Transverse colon (tissue), 4 donors: ENCODE data around the gene OR56B4. TPM values are rescaled to one million over a fixed set of nuclear protein-coding genes. Genes with fewer than 3 reads are reported as not detected.

Source experiments
- DNase-seq: peaks from one replicate; pipeline ENCODE4 v3.0.0-alpha.2; 2019
- H3K27ac ChIP-seq, 4 donors: fragments of 200-600 bp; sonication (generic); 2 replicates each; pipeline ENCODE4 v1.5.1; 2016 to 2018; ENCODE audit warnings: inconsistent platforms in 4 of 4
- H3K27me3 ChIP-seq: fragments of 200-600 bp; sonication (generic); 2 replicates; pipeline ENCODE4 v1.5.1; 2017; ENCODE audit warnings: inconsistent platforms
- H3K36me3 ChIP-seq, 4 donors: fragments of 200-600 bp; sonication (generic); 2 replicates each; pipeline ENCODE4 v1.5.1; 2017 to 2019; ENCODE audit warnings: inconsistent platforms in 4 of 4
- H3K4me1 ChIP-seq, 4 donors: fragments of 200-600 bp; sonication (generic); 2 replicates each; pipeline ENCODE4 v1.5.1; 2017 to 2020; ENCODE audit warnings: inconsistent platforms in 4 of 4
- H3K4me3 ChIP-seq, 4 donors: fragments of 200-600 bp; sonication (generic); 1 replicate in 1 of 4; 2 replicates in 3 of 4; pipeline versions ENCODE4 v1.5.1 to v1.6.1; 2017 to 2019; ENCODE audit warnings: inconsistent platforms in 4 of 4
- H3K9me3 ChIP-seq, 2 donors: fragments of 200-600 bp; sonication (generic); 2 replicates each; pipeline ENCODE4 v1.5.1; 2017 to 2019; ENCODE audit warnings: inconsistent platforms in 2 of 2
- EP300 ChIP-seq: sonication (generic); formaldehyde crosslinking; IDR thresholded peaks from one replicate; pipeline ENCODE4 v1.6.1; 2017; ENCODE audit warnings: antibody characterized with exemption, low read depth
- POLR2A ChIP-seq: fragments of 450-650 bp; IDR thresholded peaks from one replicate; pipeline ENCODE4 v1.6.1; 2016; ENCODE audit warnings: antibody characterized with exemption, mild to moderate bottlenecking, moderate library complexity
- POLR2AphosphoS5 ChIP-seq, 3 donors: sonication (generic); formaldehyde crosslinking; IDR thresholded peaks; one replicate each; pipeline ENCODE4 v1.6.1; 2016; ENCODE audit warnings: antibody characterized with exemption in 3 of 3
- WGBS, 2 donors: methylation state at CpG; one replicate each; pipeline ENCODE4 v1.1.5; 2018; ENCODE audit warnings: low coverage in 1 of 2; 5-methylcytosine and 5-hydroxymethylcytosine counted together
- in situ Hi-C, 4 donors: fragments of 200-750 bp; cut with MboI; loops; one replicate each; pipeline versions ENCODE4 v1.15.0 to v1.15.1; 2017; ENCODE audit warnings: low sequenced_read_pairs in 3 of 4, low pct_ligation_motif_present in 1 of 4, low pct_unique_long_range_greater_than_20kb in 1 of 4
- intact Hi-C: fragments of 100-400 bp; cut with DNase I; formaldehyde crosslinking; loops from one replicate; pipeline ENCODE4 v1.15.1; 2023; ENCODE audit warnings: low total_unique reads
- total RNA-seq, 4 donors: library from RNA; depleted of rRNA; stranded (reverse); fragments of >200 nt; gene quantifications; one replicate each; pipeline ENCODE4 v1.1.0, GENCODE V29; 2016
- TF ChIP-seq, protein P1 (sequence below), 5 experiments: fragments of 200-600 bp in 3 of 5; fragments of 450-650 bp in 2 of 5; sonication (generic) in 3 of 5; IDR thresholded peaks; 1 replicate in 2 of 5; 2 replicates in 3 of 5; pipeline ENCODE4 v1.5.1; 2016 to 2017; ENCODE audit warnings: antibody characterized with exemption in 5 of 5, inconsistent platforms in 3 of 5, mild to moderate bottlenecking in 2 of 5, moderate library complexity in 1 of 5

The OR56B4 gene
- total RNA-seq, 4 donors from 2014 or later, result not detected

GRCh38 chr11:6077723-6078122 is 29.8 kb upstream of the OR56B4 start:
- Histone ChIP-seq H3K27me3 (no peaks in the 10 kb centered on the region), H3K27ac (no peak overlapping the region), H3K4me1 (no peaks in the 10 kb centered on the region), H3K4me3 (no peak overlapping the region), H3K36me3 (no peaks in the 10 kb centered on the region), H3K9me3 (peaks cover 0 to 3% of the 10 kb centered on the region in 2 donors)
- TF ChIP-seq POLR2AphosphoS5 (IDR thresholded peaks at IDR 0.05), result no peak
- no peak for TF ChIP-seq EP300
- TF ChIP-seq POLR2A, result no peak
- intact Hi-C loops, result no loop called here
- 87 to 88% methylated on average over 6 of the region's 6 CpGs for WGBS, 2 donors
- in situ Hi-C loops, result no loop called here
- DNase-seq, result no peak

- H3K27me3 ChIP-seq, result no peaks in the 10 kb centered on the region
- TF ChIP-seq POLR2AphosphoS5 (IDR thresholded peaks at IDR 0.05), result no peak
- 60 to 100% methylated on average over 1 to 4 of the region's 4 CpGs for WGBS, 2 donors
- no peak overlapping the region for H3K27ac ChIP-seq
- DNase-seq, result no peak
- no peaks in the 10 kb centered on the region for H3K4me1 ChIP-seq
- no peaks in the 10 kb centered on the region for H3K36me3 ChIP-seq
- in situ Hi-C loops, result no loop called here
- H3K9me3 ChIP-seq, result peaks cover 0 to 3% of the 10 kb centered on the region in 2 donors
- intact Hi-C loops, result no loop called here
- H3K4me3 ChIP-seq, result no peak overlapping the region
Observed at GRCh38 chr11:6079463-6079862, 28.0 kb upstream of the OR56B4 start.

DNA sequence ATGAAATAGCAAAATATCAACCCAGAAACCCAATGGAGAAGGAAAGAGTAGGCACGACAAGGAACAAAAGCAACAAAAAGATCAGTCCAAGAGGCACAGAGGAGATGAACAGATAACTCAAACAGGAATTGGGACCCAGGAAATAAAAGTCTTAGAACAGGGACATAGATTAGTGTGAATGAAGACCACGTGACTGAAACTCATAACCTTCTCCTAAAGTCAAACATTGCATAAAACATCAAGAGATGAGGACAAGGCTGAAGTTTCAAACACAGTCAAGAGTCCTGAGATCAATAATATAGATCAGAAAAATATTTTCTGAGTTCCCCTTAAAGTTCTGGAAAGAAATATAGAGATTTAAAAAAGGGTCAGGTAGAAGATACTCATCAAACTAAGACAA is 24.4 kb upstream of the OR56B4 start:
- no peak for DNase-seq
- H3K4me1 ChIP-seq, result no peaks in the 10 kb centered on the region
- WGBS, 2 donors, result 67 to 75% methylated on average over 2 of the region's 2 CpGs

GRCh38 chr11:6084587-6084986 is 22.9 kb upstream of the OR56B4 start:
- in situ Hi-C loops, result no loop called here
- no peak overlapping the region for H3K27ac ChIP-seq
- H3K4me1 ChIP-seq, result no peaks in the 10 kb centered on the region
- WGBS, 2 donors, result 74% methylated on average over 3 of the region's 3 CpGs; no CpG with 5 or more reads in 1 of the 2 donors
- no peak overlapping the region for H3K4me3 ChIP-seq
- TF ChIP-seq, protein P1, sequence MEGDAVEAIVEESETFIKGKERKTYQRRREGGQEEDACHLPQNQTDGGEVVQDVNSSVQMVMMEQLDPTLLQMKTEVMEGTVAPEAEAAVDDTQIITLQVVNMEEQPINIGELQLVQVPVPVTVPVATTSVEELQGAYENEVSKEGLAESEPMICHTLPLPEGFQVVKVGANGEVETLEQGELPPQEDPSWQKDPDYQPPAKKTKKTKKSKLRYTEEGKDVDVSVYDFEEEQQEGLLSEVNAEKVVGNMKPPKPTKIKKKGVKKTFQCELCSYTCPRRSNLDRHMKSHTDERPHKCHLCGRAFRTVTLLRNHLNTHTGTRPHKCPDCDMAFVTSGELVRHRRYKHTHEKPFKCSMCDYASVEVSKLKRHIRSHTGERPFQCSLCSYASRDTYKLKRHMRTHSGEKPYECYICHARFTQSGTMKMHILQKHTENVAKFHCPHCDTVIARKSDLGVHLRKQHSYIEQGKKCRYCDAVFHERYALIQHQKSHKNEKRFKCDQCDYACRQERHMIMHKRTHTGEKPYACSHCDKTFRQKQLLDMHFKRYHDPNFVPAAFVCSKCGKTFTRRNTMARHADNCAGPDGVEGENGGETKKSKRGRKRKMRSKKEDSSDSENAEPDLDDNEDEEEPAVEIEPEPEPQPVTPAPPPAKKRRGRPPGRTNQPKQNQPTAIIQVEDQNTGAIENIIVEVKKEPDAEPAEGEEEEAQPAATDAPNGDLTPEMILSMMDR (IDR thresholded peaks at IDR 0.05), result no peak
- TF ChIP-seq POLR2A (no peak), POLR2AphosphoS5 (IDR thresholded peaks at IDR 0.05) (no peak), EP300 (no peak)
- H3K27me3 ChIP-seq, result no peaks in the 10 kb centered on the region
- intact Hi-C loops, result no loop called here
- H3K9me3 ChIP-seq, result no peaks in the 10 kb centered on the region
- DNase-seq, result no peak
- no peaks in the 10 kb centered on the region for H3K36me3 ChIP-seq

More for the DNA sequence above, 24.4 kb upstream of the OR56B4 start:
- Histone ChIP-seq H3K27ac (no peak overlapping the region), H3K4me3 (no peak overlapping the region), H3K36me3 (no peaks in the 10 kb centered on the region), H3K9me3 (no peaks in the 10 kb centered on the region), H3K27me3 (no peaks in the 10 kb centered on the region)
- in situ Hi-C loops (no loop called here), intact Hi-C loops (no loop called here)
- TF ChIP-seq POLR2AphosphoS5 (IDR thresholded peaks at IDR 0.05) (no peak), POLR2A (no peak), EP300 (no peak)
- TF ChIP-seq, protein P1 (IDR thresholded peaks at IDR 0.05), result no peak

DNA sequence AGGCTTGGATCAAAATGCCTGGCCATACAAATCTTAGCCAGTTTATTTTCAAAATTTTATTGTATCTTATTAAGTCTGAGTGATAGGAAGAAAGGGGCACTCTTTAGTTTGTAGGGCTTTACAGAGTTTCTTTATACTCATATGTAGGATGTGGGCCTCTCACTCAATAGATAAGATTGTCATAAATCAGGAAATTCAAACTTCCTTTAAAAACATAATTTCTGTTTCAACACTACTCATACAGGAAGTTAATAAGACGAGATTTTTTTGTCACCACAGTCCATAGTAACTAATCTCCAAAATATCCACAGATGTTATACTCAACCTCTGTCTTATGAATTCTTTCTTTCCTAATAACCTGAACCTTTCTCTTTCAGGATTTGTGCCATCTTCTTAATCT is 13.3 kb upstream of the OR56B4 start:
- H3K27me3 ChIP-seq, result no peaks in the 10 kb centered on the region
- TF ChIP-seq POLR2AphosphoS5 (IDR thresholded peaks at IDR 0.05) (no peak), EP300 (no peak), POLR2A (no peak)
- TF ChIP-seq, protein P1 (IDR thresholded peaks at IDR 0.05), result no peak
- DNase-seq, result no peak
- no peaks in the 10 kb centered on the region for H3K36me3 ChIP-seq
- no peaks in the 10 kb centered on the region for H3K4me1 ChIP-seq
- H3K9me3 ChIP-seq, result no peaks in the 10 kb centered on the region
- intact Hi-C loops (no loop called here), in situ Hi-C loops (no loop called here)
- no peak overlapping the region for H3K27ac ChIP-seq
- H3K4me3 ChIP-seq, result no peak overlapping the region
- WGBS, 2 donors, result 29 to 38% methylated on average over 1 of the region's 1 CpG
